GM12865 (cell line): ENCODE data around the gene ACOX3.

Source experiments
- DNase-seq: peaks from one replicate; pipeline ENCODE4 v3.0.0; 2010; ENCODE audit warnings: low read depth
- H3K4me3 ChIP-seq: 2 replicates; pipeline ENCODE4 v1.5.1; 2011; ENCODE audit warnings: mild to moderate bottlenecking, low read depth, low read length, control low read depth
- CTCF ChIP-seq: IDR thresholded peaks from 2 replicates; pipeline ENCODE4 v1.5.1; 2011; ENCODE audit warnings: low read length, control low read depth, low read depth, inconsistent platforms; ENCODE audit not compliant: insufficient read depth; ENCODE audit errors: missing control alignments

The ACOX3 gene

DNA sequence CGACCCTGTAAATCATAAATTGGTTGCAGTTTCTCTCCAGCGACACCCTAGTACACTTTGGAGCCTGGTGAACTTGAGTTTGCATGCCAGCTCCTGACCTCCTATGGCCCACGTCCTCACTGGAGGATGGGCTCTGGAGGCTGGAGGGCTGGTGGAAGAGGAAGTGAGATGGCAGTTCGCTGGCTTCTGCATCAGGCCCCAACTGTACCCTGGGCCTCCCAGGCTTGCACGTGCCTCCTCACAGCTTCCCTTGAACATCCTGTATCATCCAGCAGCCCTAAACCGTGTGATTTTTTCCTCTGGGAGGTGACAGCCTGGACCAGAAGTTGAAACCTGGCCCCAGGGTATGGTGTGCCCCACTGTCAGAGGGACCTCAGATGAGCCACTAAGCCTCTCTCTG is 92.5 kb downstream of the ACOX3 start:
- no peak for TF ChIP-seq CTCF
- DNase-seq, result no peak
- no peak overlapping the region for H3K4me3 ChIP-seq

GRCh38 chr4:8347660-8348059 is 92.9 kb downstream of the ACOX3 start:
- no peak for DNase-seq
- H3K4me3 ChIP-seq, result no peak overlapping the region

DNA sequence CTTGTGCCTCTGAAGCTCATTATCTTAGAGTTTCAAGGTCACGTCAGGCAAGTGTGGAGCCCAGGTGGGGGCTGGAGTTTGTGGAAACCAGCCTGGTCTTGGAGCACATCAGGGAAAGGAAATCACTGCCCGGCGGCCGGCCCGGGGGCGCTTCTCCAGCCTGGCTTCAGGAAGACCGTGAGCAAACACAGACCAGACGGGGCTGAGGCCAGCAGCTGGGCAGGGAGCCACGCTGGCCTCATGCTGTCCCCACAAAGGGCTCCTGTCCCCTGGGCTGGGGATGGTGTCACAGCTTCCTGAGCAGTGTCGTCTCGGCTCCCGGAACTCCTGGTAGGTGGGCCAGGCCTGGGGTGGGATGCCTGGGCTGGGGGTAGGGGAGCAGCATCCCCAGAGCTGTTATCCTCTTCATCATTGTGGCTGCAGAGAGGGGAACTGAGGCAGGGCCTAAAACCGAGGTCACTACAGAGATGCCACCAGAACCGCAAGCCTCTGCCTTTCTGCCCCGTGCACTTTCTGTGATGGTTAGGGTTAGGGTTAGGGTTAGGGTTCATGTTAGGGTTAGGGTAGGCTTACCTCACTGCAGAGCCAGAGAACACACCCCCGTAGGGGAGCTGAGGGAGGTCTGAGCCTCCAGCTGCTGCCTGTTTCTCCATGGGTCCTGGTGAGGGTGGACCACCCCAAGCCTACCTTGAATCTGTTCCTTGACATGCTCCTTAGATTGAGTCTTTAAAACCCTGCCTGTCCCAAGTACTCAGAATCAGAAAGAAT is 93.5 kb downstream of the ACOX3 start:
- no peak for DNase-seq
- H3K4me3 ChIP-seq, result no peak overlapping the region
- no peak for TF ChIP-seq CTCF

More at GRCh38 chr4:8347660-8348059, 92.9 kb downstream of the ACOX3 start:
- TF ChIP-seq CTCF, result no peak

DNA sequence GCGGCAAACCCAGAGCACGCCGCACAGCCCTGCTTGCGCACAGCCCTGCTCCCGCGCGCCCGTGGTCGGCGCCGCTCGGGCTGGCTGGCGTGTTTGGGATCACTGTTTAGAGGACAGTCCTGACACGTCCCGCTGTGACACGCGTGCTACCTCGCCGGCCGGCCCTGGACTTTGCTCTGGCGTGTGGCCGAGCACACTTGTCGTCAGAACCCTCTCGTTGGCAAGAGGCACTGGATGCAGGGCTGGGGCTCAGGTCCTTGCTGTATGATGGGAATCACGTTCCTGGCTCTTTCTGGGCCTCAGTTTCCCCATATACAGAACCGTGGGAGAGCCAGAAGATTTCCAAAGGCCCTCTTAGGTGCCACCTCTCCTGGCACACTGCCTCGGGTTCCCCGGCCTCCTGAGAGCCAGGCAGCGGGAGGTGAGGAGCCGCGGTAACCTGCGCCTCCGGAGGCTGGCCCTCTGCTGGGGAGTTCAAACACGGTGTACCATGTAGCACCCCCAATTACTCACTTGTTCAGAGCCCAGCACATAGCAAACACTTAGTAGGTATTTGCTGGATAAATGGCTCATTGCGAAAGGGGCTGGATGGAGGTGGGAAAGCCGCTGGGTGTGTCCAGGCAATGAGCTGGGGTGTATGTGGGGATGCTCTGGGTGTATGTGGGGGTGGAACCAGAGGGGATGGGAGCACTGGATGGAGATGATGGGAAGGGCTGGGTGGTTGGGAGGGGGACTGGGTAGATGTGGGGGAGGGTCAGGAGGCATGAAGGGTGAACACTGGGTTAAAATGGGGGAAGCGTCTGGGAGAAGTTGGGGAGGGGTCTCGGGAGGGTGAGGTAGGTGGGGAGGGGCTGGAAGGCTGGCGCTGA is 94.3 kb downstream of the ACOX3 start:
- DNase-seq, result no peak
- no peak for TF ChIP-seq CTCF
- no peak overlapping the region for H3K4me3 ChIP-seq

GRCh38 chr4:8345053-8345945 is 95.2 kb downstream of the ACOX3 start:
- no peak for DNase-seq
- no peak overlapping the region for H3K4me3 ChIP-seq
- no peak for TF ChIP-seq CTCF

DNA sequence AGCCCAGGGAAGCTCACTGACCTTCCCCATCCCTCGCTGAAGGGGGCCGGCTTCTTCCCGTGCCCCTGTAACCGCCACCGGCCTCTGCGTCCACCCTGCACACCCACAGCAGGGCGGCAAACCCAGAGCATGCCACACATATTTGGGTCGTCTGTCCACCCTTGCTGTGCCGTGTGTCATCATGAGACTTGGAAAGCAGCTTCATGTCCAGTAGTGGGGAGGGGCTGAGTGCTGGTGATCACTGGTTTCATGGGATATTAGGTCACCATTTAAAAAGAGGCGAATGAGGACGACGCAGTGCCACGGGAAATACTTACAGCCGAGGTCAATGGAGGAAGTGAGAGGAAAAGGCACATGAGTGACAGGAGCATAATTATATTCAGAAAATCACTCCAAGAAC is 96.1 kb downstream of the ACOX3 start:
- DNase-seq, result no peak
- no peak overlapping the region for H3K4me3 ChIP-seq
- no peak for TF ChIP-seq CTCF
